Measurements from ENCODE around the gene COL5A1.
A peak's percentile ranks its signal among the peaks of the same experiment; 100 is the strongest.

COL5A1 gene

GRCh38 chr9:134656334-134657006 lies 14.9 kb downstream of the COL5A1 start:
- no peak overlapping the region for H3K4me3 ChIP-seq (ENCODE audit: control insufficient read depth, low read depth, low read length)
- peak; percentile 33 for DNase-seq (ENCODE audit: low read depth)
- TF ChIP-seq CTCF (conservative IDR thresholded peaks at IDR 0.05; ENCODE audit: control insufficient read depth, insufficient read depth, low read depth, low read length), result peak; percentile 13

GRCh38 chr9:134657666-134658377 lies 16.2 kb downstream of the COL5A1 start:
- H3K4me3 ChIP-seq (ENCODE audit: control insufficient read depth, low read depth, low read length), result no peak overlapping the region
- DNase-seq (ENCODE audit: low read depth), result no peak
- no peak for TF ChIP-seq CTCF (conservative IDR thresholded peaks at IDR 0.05; ENCODE audit: control insufficient read depth, insufficient read depth, low read depth, low read length)

DNA sequence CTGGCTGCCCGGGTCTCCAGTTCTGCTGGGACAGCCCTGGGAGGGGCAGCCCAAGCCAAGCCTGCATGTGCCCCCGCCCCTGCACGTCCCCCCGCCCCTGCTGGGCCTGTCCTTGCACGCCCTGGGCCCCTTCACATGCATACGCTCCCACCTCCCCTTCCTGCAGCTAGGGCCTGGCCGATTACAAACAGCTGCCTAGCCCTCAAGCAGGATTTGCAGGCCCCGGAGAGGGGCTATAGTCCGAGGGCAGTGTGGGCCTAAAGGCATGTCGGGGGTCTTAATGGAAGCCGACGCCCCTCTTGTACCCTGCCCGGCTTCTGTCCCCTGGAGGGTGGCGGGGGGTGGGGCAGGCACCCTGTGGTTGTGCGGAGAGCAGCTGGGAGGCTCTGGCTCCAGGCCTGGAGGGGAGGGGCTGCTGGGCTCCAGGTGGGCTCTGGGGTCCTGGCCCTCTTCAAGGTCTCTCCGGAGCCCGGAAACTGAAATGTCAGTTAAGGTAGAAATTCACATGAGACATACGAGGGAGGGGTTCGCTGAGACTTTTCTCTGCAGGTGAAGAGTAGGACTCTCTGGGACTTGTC lies 16.9 kb downstream of the COL5A1 start:
- no peak for TF ChIP-seq CTCF (conservative IDR thresholded peaks at IDR 0.05; ENCODE audit: control insufficient read depth, insufficient read depth, low read depth, low read length)
- no peak overlapping the region for H3K4me3 ChIP-seq (ENCODE audit: control insufficient read depth, low read depth, low read length)
- DNase-seq (ENCODE audit: low read depth), result no peak

DNA sequence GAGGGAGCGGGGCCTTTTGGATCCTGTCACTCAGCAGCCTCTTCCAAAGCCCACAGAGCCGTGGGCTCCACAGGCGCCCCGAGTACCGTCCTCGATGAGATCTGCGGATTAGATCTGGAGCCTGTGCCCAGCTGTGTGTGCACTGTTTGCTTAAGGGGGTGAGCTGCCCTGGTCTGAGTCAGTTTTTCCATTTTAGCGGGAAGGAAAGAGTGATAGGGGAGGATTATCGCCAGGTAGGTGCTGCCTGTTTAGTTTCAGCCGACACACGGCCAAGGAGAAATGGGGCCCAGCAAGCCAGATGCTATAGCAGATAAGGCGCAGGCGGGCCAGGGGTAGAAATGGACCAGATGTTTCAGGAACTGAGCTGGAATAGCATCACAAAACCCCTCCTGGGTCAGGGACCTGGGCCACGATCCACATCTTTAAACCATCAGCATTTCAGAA lies 18.1 kb downstream of the COL5A1 start:
- DNase-seq (ENCODE audit: low read depth), result no peak

GRCh38 chr9:134660407-134660806 lies 18.8 kb downstream of the COL5A1 start:
- TF ChIP-seq CTCF (conservative IDR thresholded peaks at IDR 0.05; ENCODE audit: control insufficient read depth, insufficient read depth, low read depth, low read length), result peak; percentile 82
- no peak overlapping the region for H3K4me3 ChIP-seq (ENCODE audit: control insufficient read depth, low read depth, low read length)
- peak; percentile 45 for DNase-seq (ENCODE audit: low read depth)

More for the DNA sequence above, 18.1 kb downstream of the COL5A1 start:
- no peak for TF ChIP-seq CTCF (conservative IDR thresholded peaks at IDR 0.05; ENCODE audit: control insufficient read depth, insufficient read depth, low read depth, low read length)
- no peak overlapping the region for H3K4me3 ChIP-seq (ENCODE audit: control insufficient read depth, low read depth, low read length)

DNA sequence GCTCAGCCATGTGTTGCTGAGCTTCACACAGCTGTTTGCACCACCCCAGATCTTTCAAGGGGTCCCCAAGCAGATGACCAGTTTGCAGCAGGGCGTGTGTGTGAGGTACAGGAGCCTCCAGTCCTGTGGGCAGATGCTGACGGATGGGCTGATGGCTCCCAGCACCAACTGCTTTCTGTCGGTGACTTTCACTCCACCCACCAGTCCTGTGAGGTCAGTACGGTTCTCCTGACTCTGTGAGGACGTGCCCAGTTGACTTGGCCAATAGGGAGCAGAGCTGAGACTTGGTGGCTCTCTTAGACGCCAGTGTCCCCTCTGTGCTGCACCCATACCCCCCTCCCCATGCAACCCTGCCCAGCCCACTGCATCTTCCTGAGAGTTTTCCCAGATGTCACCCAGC lies 19.7 kb downstream of the COL5A1 start:
- H3K4me3 ChIP-seq (ENCODE audit: control insufficient read depth, low read depth, low read length), result no peak overlapping the region
- TF ChIP-seq CTCF (conservative IDR thresholded peaks at IDR 0.05; ENCODE audit: control insufficient read depth, insufficient read depth, low read depth, low read length), result no peak
- DNase-seq (ENCODE audit: low read depth), result peak; percentile 62
